OCI-LY1 (cell line): ENCODE data around the gene TGM1.

Experiments used
- H2AFZ ChIP-seq: fragments of 200-600 bp; sonication (generic), shearing (Covaris generic); 2 replicates; pipeline ENCODE4 v1.6.0; 2014; ENCODE audit warnings: antibody characterized with exemption, mild to moderate bottlenecking, low read length
- H3F3A ChIP-seq: fragments of 200-600 bp; sonication (generic), shearing (Covaris generic); 2 replicates; pipeline ENCODE4 v1.6.0; 2014; ENCODE audit warnings: mild to moderate bottlenecking, antibody characterized with exemption, low read length, moderate library complexity; ENCODE audit not compliant: insufficient read depth
- H3K27ac ChIP-seq: fragments of 200-600 bp; sonication (generic); 2 replicates; pipeline ENCODE4 v1.5.1; 2014; ENCODE audit warnings: low read length, mixed run types, mild to moderate bottlenecking, low read depth; ENCODE audit not compliant: poor library complexity, severe bottlenecking
- H3K27me3 ChIP-seq: fragments of 200-600 bp; sonication (generic); 2 replicates; pipeline ENCODE4 v1.6.0; 2014; ENCODE audit warnings: antibody characterized with exemption, mild to moderate bottlenecking, low read length, moderate library complexity; ENCODE audit not compliant: insufficient read depth
- H3K36me3 ChIP-seq: fragments of 200-600 bp; sonication (generic); 2 replicates; pipeline ENCODE4 v1.6.1; 2014; ENCODE audit warnings: mild to moderate bottlenecking, antibody characterized with exemption, low read length, moderate library complexity, mixed read lengths; ENCODE audit not compliant: insufficient read depth
- H3K4me1 ChIP-seq: fragments of 200-600 bp; sonication (generic); 2 replicates; pipeline ENCODE4 v1.5.1; 2014; ENCODE audit warnings: mild to moderate bottlenecking, low read length, moderate library complexity; ENCODE audit not compliant: insufficient read depth, severe bottlenecking
- H3K4me2 ChIP-seq: fragments of 200-600 bp; sonication (generic), shearing (Covaris generic); 2 replicates; pipeline ENCODE4 v1.6.1; 2014; ENCODE audit warnings: low read length
- H3K4me3 ChIP-seq: fragments of 200-600 bp; sonication (generic); 2 replicates; pipeline ENCODE4 v1.5.1; 2014; ENCODE audit warnings: low read length, low read depth, mild to moderate bottlenecking, mixed read lengths; ENCODE audit not compliant: poor library complexity, severe bottlenecking
- H3K79me2 ChIP-seq: fragments of 200-600 bp; shearing (Covaris generic); 2 replicates; pipeline ENCODE4 v1.6.1; 2016; ENCODE audit warnings: mixed run types, low read length, mixed read lengths; ENCODE audit not compliant: insufficient read depth
- H3K9ac ChIP-seq: fragments of 200-600 bp; sonication (generic), shearing (Covaris generic); 2 replicates; pipeline ENCODE4 v1.6.1; 2014; ENCODE audit warnings: mild to moderate bottlenecking, low read length, mixed read lengths
- H3K9me2 ChIP-seq: fragments of 200-600 bp; sonication (generic), shearing (Covaris generic); 2 replicates; pipeline ENCODE4 v1.6.1; 2014; ENCODE audit warnings: low read depth, mild to moderate bottlenecking, low read length, mixed read lengths
- H3K9me3 ChIP-seq: fragments of 200-600 bp; shearing (Covaris generic); 2 replicates; pipeline ENCODE4 v1.6.1; 2014; ENCODE audit warnings: low read length, mixed read lengths
- H4K20me1 ChIP-seq: fragments of 200-600 bp; sonication (generic), shearing (Covaris generic); 2 replicates; pipeline ENCODE4 v1.6.0; 2016; ENCODE audit warnings: mild to moderate bottlenecking, low read length; ENCODE audit not compliant: insufficient read depth
- CTCF ChIP-seq: fragments of 200-600 bp; sonication (generic), shearing (Covaris generic); IDR thresholded peaks from 2 replicates; pipeline ENCODE4 v1.5.1; 2017; ENCODE audit warnings: mild to moderate bottlenecking, antibody characterized with exemption, low read length, moderate library complexity, mixed read lengths
- EZH2 ChIP-seq: fragments of 200-600 bp; sonication (generic), shearing (Covaris generic); IDR thresholded peaks from 2 replicates; pipeline ENCODE4 v1.8.0; 2017; ENCODE audit warnings: borderline replicate concordance, mixed run types, mild to moderate bottlenecking, antibody characterized with exemption, low read length, moderate library complexity, mixed read lengths

The TGM1 gene

GRCh38 chr14:24256960-24257359 lies 6.0 kb downstream of the TGM1 start:
- Histone ChIP-seq H3F3A (no peaks in the 10 kb centered on the region), H3K79me2 (no peaks in the 10 kb centered on the region), H3K4me2 (no peak overlapping the region), H3K36me3 (no peaks in the 10 kb centered on the region), H4K20me1 (no peaks in the 10 kb centered on the region), H2AFZ (no peak overlapping the region), H3K4me3 (no peak overlapping the region), H3K27me3 (no peaks in the 10 kb centered on the region), H3K9me2 (no peaks in the 10 kb centered on the region), H3K4me1 (no peaks in the 10 kb centered on the region), H3K9me3 (no peaks in the 10 kb centered on the region), H3K27ac (no peak overlapping the region), H3K9ac (no peak overlapping the region)
- no peak for TF ChIP-seq EZH2
- no peak for TF ChIP-seq CTCF

DNA sequence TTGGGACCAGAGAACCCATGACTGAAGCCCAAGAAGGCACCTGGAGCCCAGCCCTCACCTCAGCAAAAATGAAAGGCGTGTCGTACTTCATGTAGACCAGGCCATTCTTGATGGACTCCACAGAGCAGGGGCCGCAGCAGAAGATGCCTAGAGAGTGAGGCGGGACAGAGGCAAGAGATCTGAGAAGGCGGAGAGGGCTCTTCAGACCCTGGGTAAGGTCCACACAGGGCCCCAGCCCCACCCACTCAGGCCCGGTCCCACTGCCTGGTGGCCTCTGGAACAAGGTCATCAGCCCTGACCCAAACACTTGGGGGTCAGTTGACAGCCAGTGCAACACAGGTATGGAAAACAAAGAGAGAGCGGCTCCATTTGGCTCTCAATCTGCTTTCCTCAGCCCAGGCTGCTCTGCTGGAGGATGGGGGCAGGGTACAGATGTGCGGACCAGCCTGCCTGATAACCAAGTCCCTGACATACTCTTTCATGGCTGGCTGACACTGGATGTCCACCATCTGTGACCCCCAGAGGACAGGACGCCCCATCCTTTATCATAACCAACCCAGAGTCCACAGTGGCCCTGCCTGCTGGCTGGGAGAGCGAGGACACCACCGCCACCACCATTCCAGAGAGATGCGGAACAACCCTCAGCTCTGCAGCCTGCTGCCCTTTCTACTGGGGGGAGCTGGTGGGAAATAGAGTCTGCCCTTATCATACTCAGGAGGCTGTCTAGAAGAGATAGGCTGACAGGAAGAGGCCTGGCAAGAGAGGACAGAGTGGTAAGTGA lies 6.9 kb downstream of the TGM1 start:
- Histone ChIP-seq H3K27ac (no peak overlapping the region), H3K4me3 (no peak overlapping the region), H3K4me1 (no peaks in the 10 kb centered on the region), H3K9ac (no peak overlapping the region), H3K36me3 (no peaks in the 10 kb centered on the region), H3F3A (no peaks in the 10 kb centered on the region), H2AFZ (no peak overlapping the region), H3K4me2 (no peak overlapping the region), H3K79me2 (no peaks in the 10 kb centered on the region), H4K20me1 (no peaks in the 10 kb centered on the region), H3K27me3 (no peaks in the 10 kb centered on the region), H3K9me3 (no peaks in the 10 kb centered on the region), H3K9me2 (no peaks in the 10 kb centered on the region)
- TF ChIP-seq CTCF = no peak
- no peak for TF ChIP-seq EZH2

GRCh38 chr14:24255438-24255837 lies 7.5 kb downstream of the TGM1 start:
- Histone ChIP-seq H3K9me3 (no peaks in the 10 kb centered on the region), H3K4me2 (no peak overlapping the region), H4K20me1 (no peaks in the 10 kb centered on the region), H3K36me3 (no peaks in the 10 kb centered on the region), H3F3A (no peaks in the 10 kb centered on the region), H3K79me2 (no peaks in the 10 kb centered on the region), H3K27ac (no peak overlapping the region), H2AFZ (no peak overlapping the region), H3K9me2 (no peaks in the 10 kb centered on the region), H3K9ac (no peak overlapping the region), H3K27me3 (no peaks in the 10 kb centered on the region), H3K4me1 (no peaks in the 10 kb centered on the region), H3K4me3 (no peak overlapping the region)
- TF ChIP-seq EZH2 (no peak), CTCF (no peak)
